ENCODE data around the gene PPIG. TPM values are rescaled to one million over a fixed set of nuclear protein-coding genes. Genes with fewer than 3 reads are reported as not detected.

Gene PPIG
- 17.3 and 28.4 TPM in 2 replicates for total RNA-seq

DNA sequence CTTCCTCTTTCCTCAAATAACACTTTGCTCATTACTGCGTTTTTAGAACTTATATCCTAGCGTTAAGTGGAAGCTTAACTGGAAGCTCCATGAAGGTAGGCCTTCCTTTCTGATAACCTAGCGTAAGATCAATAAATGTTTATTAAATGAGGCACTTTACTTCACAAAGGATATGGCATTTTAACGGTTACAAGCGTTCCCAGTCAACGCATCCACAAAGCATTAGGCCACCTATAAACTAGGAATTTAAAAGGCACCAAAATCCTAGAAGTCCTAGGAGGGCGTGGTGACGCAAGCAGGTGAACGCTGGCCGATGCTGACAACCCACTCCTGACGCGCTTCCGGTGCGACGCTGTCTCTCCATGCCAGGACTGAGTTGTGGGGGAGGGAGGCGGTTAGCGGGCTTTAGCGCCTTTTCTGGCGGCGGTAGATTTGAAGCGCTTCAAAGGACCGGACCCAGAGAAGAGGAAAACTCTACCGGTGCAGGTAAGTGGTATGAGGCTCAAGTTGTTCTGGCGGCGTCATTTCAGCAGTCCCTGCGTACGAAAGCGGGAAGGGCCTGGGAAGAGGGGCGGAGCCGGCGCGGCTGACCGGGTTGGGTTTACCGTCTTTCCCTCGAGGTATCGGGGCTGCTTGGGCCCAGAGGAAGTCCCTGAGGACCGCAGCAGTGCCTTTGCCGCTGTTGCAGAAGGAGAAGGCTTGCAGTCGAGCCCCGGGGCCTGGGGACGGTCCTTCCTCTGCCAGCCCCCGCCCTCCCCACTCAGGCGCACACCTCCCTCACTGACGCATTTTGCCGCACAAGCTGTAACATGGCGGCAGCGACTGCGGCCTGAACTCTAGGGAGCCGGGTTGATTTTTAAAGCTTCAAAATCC lies at the start of gene PPIG:
TSS of gene PPIG (plus strand) at position 347 of the 873 bp plus-strand sequence. CDS start 19,691 bp downstream, outside the sequence.

DNA sequence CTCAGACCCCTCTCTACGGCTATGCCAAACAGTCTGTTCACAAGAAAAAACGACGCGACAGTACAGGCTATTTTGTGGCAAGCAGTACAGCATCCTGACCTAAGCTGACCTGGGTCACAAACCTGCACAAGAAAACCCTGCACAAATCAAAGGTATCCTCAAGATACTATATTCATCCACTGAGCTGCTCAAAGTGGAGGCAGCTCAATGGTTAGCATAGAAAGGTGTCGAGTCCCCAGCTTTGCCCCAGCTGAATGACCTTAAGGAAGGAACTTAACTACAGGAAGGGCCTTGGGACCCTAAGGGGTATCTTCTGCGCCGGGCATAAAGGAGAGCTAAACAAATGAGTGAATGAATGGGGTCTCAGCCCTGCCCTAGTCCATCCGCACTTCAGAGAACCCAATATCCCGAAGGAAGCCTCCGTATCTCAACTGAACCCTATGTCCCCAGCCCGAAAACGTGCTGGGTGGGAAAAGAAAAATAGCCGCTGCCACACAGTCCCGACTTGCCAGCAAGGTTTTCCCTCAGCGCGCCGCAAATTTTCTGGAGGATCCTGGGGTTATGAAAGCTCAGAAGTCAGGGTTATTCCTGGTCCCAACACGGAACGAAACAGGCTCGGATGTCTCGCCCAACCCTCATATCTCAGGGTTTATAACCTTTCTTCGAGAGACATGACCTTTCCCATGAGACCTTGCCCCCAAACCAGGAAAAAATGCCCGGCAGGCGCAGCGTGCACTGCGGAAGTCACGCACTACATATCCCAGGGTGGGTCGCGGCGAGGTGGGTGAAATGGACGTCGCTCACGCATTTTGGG lies 10.8 kb upstream of the PPIG start, which contains the start of gene FASTKD1:
TSS of gene FASTKD1 (minus strand) at position 706 of the 814 bp plus-strand sequence. CDS start 1,836 bp downstream, outside the sequence.

Other genes starting within 250 kb of the PPIG start
- not detected in 2 replicates for gene LRP2, start 221.8 kb upstream of the PPIG start, total RNA-seq
- gene BBS5, start 104.9 kb upstream of the PPIG start, total RNA-seq, result 2.6 and 3.8 TPM in 2 replicates
- gene KLHL41, start 74.6 kb upstream of the PPIG start, total RNA-seq, result 0.19 TPM in 1 of 2 replicates, not detected in the other
- 15.7 and 15.9 TPM in 2 replicates for gene FASTKD1, start 10.5 kb upstream of the PPIG start, total RNA-seq
- gene CFAP210, start 110.1 kb downstream of the PPIG start, total RNA-seq, result not detected in 2 replicates
- 2.2 and 3.6 TPM in 2 replicates for gene PHOSPHO2, start 110.1 kb downstream of the PPIG start, total RNA-seq
- 7.3 and 7.8 TPM in 2 replicates for gene KLHL23, start 149.5 kb downstream of the PPIG start, total RNA-seq
- 72.8 and 98.4 TPM in 2 replicates for gene SSB, start 214.5 kb downstream of the PPIG start, total RNA-seq
- 46.7 and 48.6 TPM in 2 replicates for gene METTL5, start 240.6 kb downstream of the PPIG start, total RNA-seq
- 28.1 and 38.0 TPM in 2 replicates for gene UBR3, start 243.1 kb downstream of the PPIG start, total RNA-seq